ENCODE data around the gene PCCA. TPM values are rescaled to one million over a fixed set of nuclear protein-coding genes. Genes with fewer than 3 reads are reported as not detected.
A peak's percentile ranks its signal among the peaks of the same experiment; 100 is the strongest.

Gene PCCA
- total RNA-seq, 5 donors from 2014 or later (not counting 1 experiment from before 2014, with no cell fraction given): 7.6 to 16.8 (median 10.2) TPM

GRCh38 chr13:100182900-100183490 lies 94.1 kb downstream of the PCCA start:
- ATAC-seq (replicated peaks in 1 of 4) (peak in 3 of 4 experiments; percentile 55 to 78 (median 60)), DNase-seq (peak in 5 of 35 experiments; percentile 1 to 4 (median 1))
- CTCF ChIA-PET: no interaction called here

GRCh38 chr13:100184095-100184494 lies 95.2 kb downstream of the PCCA start:
- POLR2A ChIA-PET: no interaction called here
- CTCF ChIA-PET: interaction anchor here (0.5 to 1.0 kb wide), 2 partner anchors 12 to 19 kb away, joined by 3 read pairs; no protein-coding TSS in a partner anchor
- WGBS (ENCODE audit: insufficient coverage): no CpG with 5 or more reads among the region's 3 CpGs
- H3K4me1 Mint-ChIP-seq: peaks cover 24 to 39% (median 30%) of the 10 kb centered on the region in 3 donors
- H3K36me3 Mint-ChIP-seq: peaks cover 5% of the 10 kb centered on the region
- no peak for DNase-seq
- H3K27me3 Mint-ChIP-seq: no peaks in the 10 kb centered on the region
- H3K36me3 ChIP-seq (ENCODE audit: control insufficient read depth in 2 of 2, extremely low read depth in 1 of 2, insufficient read depth in 1 of 2, low read length in 1 of 2): no peaks in the 10 kb centered on the region
- peaks cover 9 to 13% of the 10 kb centered on the region in 2 experiments for H3K4me1 ChIP-seq (ENCODE audit: control insufficient read depth in 1 of 2, extremely low read depth in 1 of 2, insufficient read depth in 2 of 2, low read length in 2 of 2)
- H3K27me3 ChIP-seq (replicated peaks in 1 of 2; ENCODE audit: control insufficient read depth in 2 of 2, extremely low read depth in 1 of 2, insufficient read depth in 2 of 2, low read length in 1 of 2): no peaks in the 10 kb centered on the region
- H3K4me3 ChIP-seq (ENCODE audit: control insufficient read depth in 1 of 2, extremely low read depth in 1 of 2, low read length in 1 of 2): no peak overlapping the region
- peak overlapping the region in 1 of 2 donors; percentile 8 for H3K27ac Mint-ChIP-seq
- H3K4me3 Mint-ChIP-seq: no peak overlapping the region
- H3K9me3 Mint-ChIP-seq: no peaks in the 10 kb centered on the region
- H3K27ac ChIP-seq (ENCODE audit: low read length): no peak overlapping the region
- H3K9me3 ChIP-seq: no peaks in the 10 kb centered on the region
- ATAC-seq (replicated peaks in 1 of 4): no peak

More at GRCh38 chr13:100182900-100183490, 94.1 kb downstream of the PCCA start:
- Histone ChIP-seq H3K4me3 (ENCODE audit: control insufficient read depth in 1 of 2, extremely low read depth in 1 of 2, low read length in 1 of 2) (no peak overlapping the region), H3K27ac (ENCODE audit: low read length) (no peak overlapping the region), H3K36me3 (ENCODE audit: control insufficient read depth in 2 of 2, extremely low read depth in 1 of 2, insufficient read depth in 1 of 2, low read length in 1 of 2) (no peaks in the 10 kb centered on the region), H3K4me1 (ENCODE audit: control insufficient read depth in 1 of 2, extremely low read depth in 1 of 2, insufficient read depth in 2 of 2, low read length in 2 of 2) (peaks cover 9 to 13% of the 10 kb centered on the region in 2 experiments), H3K9me3 (no peaks in the 10 kb centered on the region), H3K27me3 (replicated peaks in 1 of 2; ENCODE audit: control insufficient read depth in 2 of 2, extremely low read depth in 1 of 2, insufficient read depth in 2 of 2, low read length in 1 of 2) (no peaks in the 10 kb centered on the region)
- POLR2A ChIA-PET: no interaction called here
- Mint-ChIP-seq H3K27ac (peak overlapping the region; percentile 5 to 52), H3K4me1 (peaks cover 24 to 39% (median 30%) of the 10 kb centered on the region in 3 donors), H3K36me3 (peaks cover 4% of the 10 kb centered on the region), H3K27me3 (no peaks in the 10 kb centered on the region), H3K4me3 (peak overlapping the region in 1 of 3 donors; percentile 50), H3K9me3 (no peaks in the 10 kb centered on the region)
- WGBS (ENCODE audit: insufficient coverage): no CpG with 5 or more reads among the region's 4 CpGs

- Mint-ChIP-seq H3K27me3 (no peaks in the 10 kb centered on the region), H3K9me3 (no peaks in the 10 kb centered on the region), H3K27ac (no peak overlapping the region), H3K4me1 (peaks cover 0 to 6% (median 0%) of the 10 kb centered on the region in 3 donors), H3K36me3 (peaks cover 5% of the 10 kb centered on the region), H3K4me3 (no peak overlapping the region)
- WGBS (ENCODE audit: insufficient coverage): no CpG with 5 or more reads among the region's 1 CpG
- Histone ChIP-seq H3K36me3 (ENCODE audit: control insufficient read depth in 2 of 2, extremely low read depth in 1 of 2, insufficient read depth in 1 of 2, low read length in 1 of 2) (no peaks in the 10 kb centered on the region), H3K27ac (ENCODE audit: low read length) (no peak overlapping the region), H3K9me3 (no peaks in the 10 kb centered on the region), H3K4me3 (ENCODE audit: control insufficient read depth in 1 of 2, extremely low read depth in 1 of 2, low read length in 1 of 2) (no peak overlapping the region), H3K4me1 (ENCODE audit: control insufficient read depth in 1 of 2, extremely low read depth in 1 of 2, insufficient read depth in 2 of 2, low read length in 2 of 2) (no peaks in the 10 kb centered on the region), H3K27me3 (replicated peaks in 1 of 2; ENCODE audit: control insufficient read depth in 2 of 2, extremely low read depth in 1 of 2, insufficient read depth in 2 of 2, low read length in 1 of 2) (no peaks in the 10 kb centered on the region)
- ChIA-PET CTCF (interaction anchor here in 1 of 2 donors (0.6 kb wide), 1 partner anchor 23 kb away, joined by 3 read pairs; no protein-coding TSS in a partner anchor), POLR2A (no interaction called here)
- ATAC-seq (replicated peaks in 1 of 4) (no peak), DNase-seq (no peak)
These were observed 106.7 kb downstream of the PCCA start for GRCh38 chr13:100195568-100195967.

- CTCF ChIA-PET: interaction anchor here in 1 of 2 donors (0.6 kb wide), 2 partner anchors 12 to 26 kb away, joined by 3 read pairs; no protein-coding TSS in a partner anchor
These were observed 107.5 kb downstream of the PCCA start for GRCh38 chr13:100196375-100196774.

GRCh38 chr13:100197116-100197515 lies 108.2 kb downstream of the PCCA start:
- no peaks in the 10 kb centered on the region for H3K4me1 ChIP-seq (ENCODE audit: control insufficient read depth in 1 of 2, extremely low read depth in 1 of 2, insufficient read depth in 2 of 2, low read length in 2 of 2)
- Mint-ChIP-seq H3K27ac (no peak overlapping the region), H3K9me3 (no peaks in the 10 kb centered on the region), H3K4me3 (no peak overlapping the region), H3K36me3 (peaks cover 5% of the 10 kb centered on the region), H3K27me3 (no peaks in the 10 kb centered on the region), H3K4me1 (peaks cover 0 to 6% (median 0%) of the 10 kb centered on the region in 3 donors)
- WGBS (ENCODE audit: insufficient coverage): 100% methylated on average over 1 of the region's 1 CpG
- H3K27me3 ChIP-seq (replicated peaks in 1 of 2; ENCODE audit: control insufficient read depth in 2 of 2, extremely low read depth in 1 of 2, insufficient read depth in 2 of 2, low read length in 1 of 2): no peaks in the 10 kb centered on the region
- CTCF ChIA-PET: no interaction called here
- no peak overlapping the region for H3K27ac ChIP-seq (ENCODE audit: low read length)
- H3K9me3 ChIP-seq: no peaks in the 10 kb centered on the region
- POLR2A ChIA-PET: no interaction called here
- DNase-seq (no peak), ATAC-seq (replicated peaks in 1 of 4) (no peak)
- H3K4me3 ChIP-seq (ENCODE audit: control insufficient read depth in 1 of 2, extremely low read depth in 1 of 2, low read length in 1 of 2): no peak overlapping the region
- H3K36me3 ChIP-seq (ENCODE audit: control insufficient read depth in 2 of 2, extremely low read depth in 1 of 2, insufficient read depth in 1 of 2, low read length in 1 of 2): no peaks in the 10 kb centered on the region

More at GRCh38 chr13:100196375-100196774, 107.5 kb downstream of the PCCA start:
- no peak overlapping the region for H3K4me3 ChIP-seq (ENCODE audit: control insufficient read depth in 1 of 2, extremely low read depth in 1 of 2, low read length in 1 of 2)
- DNase-seq (no peak), ATAC-seq (replicated peaks in 1 of 4) (no peak)
- no peaks in the 10 kb centered on the region for H3K27me3 ChIP-seq (replicated peaks in 1 of 2; ENCODE audit: control insufficient read depth in 2 of 2, extremely low read depth in 1 of 2, insufficient read depth in 2 of 2, low read length in 1 of 2)
- no peak overlapping the region for H3K4me3 Mint-ChIP-seq
- H3K9me3 Mint-ChIP-seq: no peaks in the 10 kb centered on the region
- POLR2A ChIA-PET: no interaction called here
- H3K27ac ChIP-seq (ENCODE audit: low read length): no peak overlapping the region
- no peak overlapping the region for H3K27ac Mint-ChIP-seq
- peaks cover 5% of the 10 kb centered on the region for H3K36me3 Mint-ChIP-seq
- no CpG with 5 or more reads among the region's 3 CpGs for WGBS (ENCODE audit: insufficient coverage)
- peaks cover 0 to 6% (median 0%) of the 10 kb centered on the region in 3 donors for H3K4me1 Mint-ChIP-seq
- H3K4me1 ChIP-seq (ENCODE audit: control insufficient read depth in 1 of 2, extremely low read depth in 1 of 2, insufficient read depth in 2 of 2, low read length in 2 of 2): no peaks in the 10 kb centered on the region
- H3K9me3 ChIP-seq: no peaks in the 10 kb centered on the region
- no peaks in the 10 kb centered on the region for H3K36me3 ChIP-seq (ENCODE audit: control insufficient read depth in 2 of 2, extremely low read depth in 1 of 2, insufficient read depth in 1 of 2, low read length in 1 of 2)
- H3K27me3 Mint-ChIP-seq: no peaks in the 10 kb centered on the region

GRCh38 chr13:100197591-100198365 lies 108.9 kb downstream of the PCCA start:
- no peak overlapping the region for H3K27ac ChIP-seq (ENCODE audit: low read length)
- no peaks in the 10 kb centered on the region for H3K9me3 ChIP-seq
- H3K4me1 ChIP-seq (ENCODE audit: control insufficient read depth in 1 of 2, extremely low read depth in 1 of 2, insufficient read depth in 2 of 2, low read length in 2 of 2): no peaks in the 10 kb centered on the region
- peaks cover 5% of the 10 kb centered on the region for H3K36me3 Mint-ChIP-seq
- WGBS (ENCODE audit: insufficient coverage): 83% methylated on average over 1 of the region's 5 CpGs
- POLR2A ChIA-PET: interaction anchor here in 1 of 2 donors (0.6 kb wide), 1 partner anchor 614 kb away, joined by 3 read pairs; no protein-coding TSS in a partner anchor
- peaks cover 0 to 5% (median 0%) of the 10 kb centered on the region in 3 donors for H3K9me3 Mint-ChIP-seq
- ATAC-seq (replicated peaks in 1 of 4) (no peak), DNase-seq (no peak)
- H3K27ac Mint-ChIP-seq: no peak overlapping the region
- CTCF ChIA-PET: no interaction called here
- H3K4me1 Mint-ChIP-seq: peaks cover 0 to 3% (median 0%) of the 10 kb centered on the region in 3 donors
- no peak overlapping the region for H3K4me3 ChIP-seq (ENCODE audit: control insufficient read depth in 1 of 2, extremely low read depth in 1 of 2, low read length in 1 of 2)
- H3K4me3 Mint-ChIP-seq: no peak overlapping the region
- no peaks in the 10 kb centered on the region for H3K27me3 ChIP-seq (replicated peaks in 1 of 2; ENCODE audit: control insufficient read depth in 2 of 2, extremely low read depth in 1 of 2, insufficient read depth in 2 of 2, low read length in 1 of 2)
- H3K27me3 Mint-ChIP-seq: no peaks in the 10 kb centered on the region
- H3K36me3 ChIP-seq (ENCODE audit: control insufficient read depth in 2 of 2, extremely low read depth in 1 of 2, insufficient read depth in 1 of 2, low read length in 1 of 2): no peaks in the 10 kb centered on the region

Data from T-cell (primary cell).